A549 (cell line): ENCODE measurements around the gene PKIG.

Experiments used
- EP300 ChIP-seq, 2 experiments: fragments of >200 bp; sonication (Bioruptor Twin); formaldehyde crosslinking; IDR thresholded peaks; 2 replicates in 1 of 2; 3 replicates in 1 of 2; pipeline ENCODE4 v1.6.1; 2016 to 2017
- POLR2A ChIP-seq: IDR thresholded peaks from 2 replicates; pipeline ENCODE4 v1.6.1; 2012; ENCODE audit warnings: mild to moderate bottlenecking, low read length
- ZFP36 ChIP-seq: fragments of 450-650 bp; IDR thresholded peaks from 2 replicates; pipeline ENCODE4 v1.6.1; 2014; ENCODE audit warnings: borderline replicate concordance; ENCODE audit not compliant: partially characterized antibody
- TF ChIP-seq, protein P1 (sequence below): fragments of 200-600 bp; sonication (generic); IDR thresholded peaks from 2 replicates; pipeline ENCODE4 v1.6.1; 2016; ENCODE audit warnings: antibody characterized with exemption, mild to moderate bottlenecking, moderate library complexity
- TF ChIP-seq, protein P2 (sequence below): IDR thresholded peaks from 2 replicates; pipeline ENCODE4 v1.6.1; 2012

DNA sequence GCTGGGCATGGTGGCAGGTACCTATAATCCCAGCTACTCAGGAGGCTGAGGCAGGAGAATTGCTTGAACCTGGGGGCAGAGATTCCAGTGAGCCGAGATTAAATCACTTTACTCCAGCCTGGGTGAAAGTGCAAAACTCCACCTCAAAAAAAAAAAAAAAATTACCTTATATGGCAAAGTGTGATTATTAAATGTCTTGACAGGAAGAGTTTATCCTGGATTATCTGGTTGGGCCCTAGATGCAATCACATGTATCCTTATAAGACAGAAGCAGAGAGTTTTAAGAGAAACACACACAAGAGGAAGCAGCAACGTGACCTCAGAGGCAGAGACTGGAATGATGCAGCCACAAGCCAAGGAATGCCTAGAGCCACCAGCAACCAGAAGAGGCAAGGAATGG, 58.1 kb downstream of the PKIG start:
- TF ChIP-seq, protein P1, sequence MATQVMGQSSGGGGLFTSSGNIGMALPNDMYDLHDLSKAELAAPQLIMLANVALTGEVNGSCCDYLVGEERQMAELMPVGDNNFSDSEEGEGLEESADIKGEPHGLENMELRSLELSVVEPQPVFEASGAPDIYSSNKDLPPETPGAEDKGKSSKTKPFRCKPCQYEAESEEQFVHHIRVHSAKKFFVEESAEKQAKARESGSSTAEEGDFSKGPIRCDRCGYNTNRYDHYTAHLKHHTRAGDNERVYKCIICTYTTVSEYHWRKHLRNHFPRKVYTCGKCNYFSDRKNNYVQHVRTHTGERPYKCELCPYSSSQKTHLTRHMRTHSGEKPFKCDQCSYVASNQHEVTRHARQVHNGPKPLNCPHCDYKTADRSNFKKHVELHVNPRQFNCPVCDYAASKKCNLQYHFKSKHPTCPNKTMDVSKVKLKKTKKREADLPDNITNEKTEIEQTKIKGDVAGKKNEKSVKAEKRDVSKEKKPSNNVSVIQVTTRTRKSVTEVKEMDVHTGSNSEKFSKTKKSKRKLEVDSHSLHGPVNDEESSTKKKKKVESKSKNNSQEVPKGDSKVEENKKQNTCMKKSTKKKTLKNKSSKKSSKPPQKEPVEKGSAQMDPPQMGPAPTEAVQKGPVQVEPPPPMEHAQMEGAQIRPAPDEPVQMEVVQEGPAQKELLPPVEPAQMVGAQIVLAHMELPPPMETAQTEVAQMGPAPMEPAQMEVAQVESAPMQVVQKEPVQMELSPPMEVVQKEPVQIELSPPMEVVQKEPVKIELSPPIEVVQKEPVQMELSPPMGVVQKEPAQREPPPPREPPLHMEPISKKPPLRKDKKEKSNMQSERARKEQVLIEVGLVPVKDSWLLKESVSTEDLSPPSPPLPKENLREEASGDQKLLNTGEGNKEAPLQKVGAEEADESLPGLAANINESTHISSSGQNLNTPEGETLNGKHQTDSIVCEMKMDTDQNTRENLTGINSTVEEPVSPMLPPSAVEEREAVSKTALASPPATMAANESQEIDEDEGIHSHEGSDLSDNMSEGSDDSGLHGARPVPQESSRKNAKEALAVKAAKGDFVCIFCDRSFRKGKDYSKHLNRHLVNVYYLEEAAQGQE, result no peak
- TF ChIP-seq ZFP36 (no peak), POLR2A (no peak), EP300 (IDR thresholded peaks at IDR 0.05) (no peak)
- TF ChIP-seq, protein P2, sequence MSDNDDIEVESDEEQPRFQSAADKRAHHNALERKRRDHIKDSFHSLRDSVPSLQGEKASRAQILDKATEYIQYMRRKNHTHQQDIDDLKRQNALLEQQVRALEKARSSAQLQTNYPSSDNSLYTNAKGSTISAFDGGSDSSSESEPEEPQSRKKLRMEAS, result no peak
